Thyroid gland (tissue), 4 donors: ENCODE measurements around the gene BRSK1.

Experiments used
- POLR2A ChIP-seq, 2 donors: fragments of 450-650 bp; IDR thresholded peaks; one replicate each; pipeline ENCODE4 v1.6.1; 2017; ENCODE audit warnings: antibody characterized with exemption in 2 of 2, mild to moderate bottlenecking in 2 of 2, moderate library complexity in 1 of 2
- TF ChIP-seq, protein P1 (sequence below), 6 experiments: fragments of 200-600 bp in 3 of 6; fragments of 450-650 bp in 3 of 6; sonication (generic) in 3 of 6; IDR thresholded peaks; one replicate each; pipeline ENCODE4 v1.5.1; 2016 to 2019; ENCODE audit warnings: antibody characterized with exemption in 6 of 6, mild to moderate bottlenecking in 2 of 6, inconsistent platforms in 1 of 6, moderate library complexity in 1 of 6

DNA sequence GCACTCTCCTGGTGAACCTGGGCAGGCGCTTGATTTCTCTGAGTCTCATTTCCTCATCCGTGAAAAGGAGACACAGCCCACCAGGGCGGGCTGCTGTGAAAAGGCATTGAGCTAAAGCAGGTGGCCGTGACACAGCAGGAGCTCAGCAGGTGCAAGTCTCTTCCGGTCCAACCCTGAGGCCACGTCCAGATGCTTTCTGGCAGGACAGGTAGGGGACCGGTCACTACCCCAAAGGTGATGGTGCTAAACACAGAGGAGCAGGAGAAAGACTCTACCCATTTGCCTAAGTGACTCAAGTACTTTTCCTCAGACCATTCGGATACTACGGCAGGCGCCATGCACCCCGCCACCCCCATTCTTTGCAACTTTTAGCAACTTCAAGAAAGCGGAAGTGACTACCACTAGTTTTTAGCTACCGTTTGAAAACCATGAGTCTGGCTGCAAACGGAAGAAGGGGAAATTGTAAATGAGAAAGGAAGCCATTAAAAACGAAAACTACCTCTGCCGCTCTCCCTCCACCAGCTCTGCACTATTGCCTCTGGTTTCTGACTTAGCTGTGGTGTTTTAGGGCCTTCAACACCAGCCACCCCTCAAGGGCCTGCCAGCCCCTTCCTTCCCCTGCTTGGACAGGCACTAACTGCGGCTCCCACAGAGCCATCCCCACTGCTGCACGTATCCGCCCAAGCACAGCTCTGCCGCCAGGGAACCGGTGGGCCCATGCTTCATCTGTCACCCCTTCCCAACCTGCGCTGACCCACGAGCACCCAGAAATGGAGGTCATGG, 29.8 kb upstream of the BRSK1 start:
- TF ChIP-seq, protein P1, sequence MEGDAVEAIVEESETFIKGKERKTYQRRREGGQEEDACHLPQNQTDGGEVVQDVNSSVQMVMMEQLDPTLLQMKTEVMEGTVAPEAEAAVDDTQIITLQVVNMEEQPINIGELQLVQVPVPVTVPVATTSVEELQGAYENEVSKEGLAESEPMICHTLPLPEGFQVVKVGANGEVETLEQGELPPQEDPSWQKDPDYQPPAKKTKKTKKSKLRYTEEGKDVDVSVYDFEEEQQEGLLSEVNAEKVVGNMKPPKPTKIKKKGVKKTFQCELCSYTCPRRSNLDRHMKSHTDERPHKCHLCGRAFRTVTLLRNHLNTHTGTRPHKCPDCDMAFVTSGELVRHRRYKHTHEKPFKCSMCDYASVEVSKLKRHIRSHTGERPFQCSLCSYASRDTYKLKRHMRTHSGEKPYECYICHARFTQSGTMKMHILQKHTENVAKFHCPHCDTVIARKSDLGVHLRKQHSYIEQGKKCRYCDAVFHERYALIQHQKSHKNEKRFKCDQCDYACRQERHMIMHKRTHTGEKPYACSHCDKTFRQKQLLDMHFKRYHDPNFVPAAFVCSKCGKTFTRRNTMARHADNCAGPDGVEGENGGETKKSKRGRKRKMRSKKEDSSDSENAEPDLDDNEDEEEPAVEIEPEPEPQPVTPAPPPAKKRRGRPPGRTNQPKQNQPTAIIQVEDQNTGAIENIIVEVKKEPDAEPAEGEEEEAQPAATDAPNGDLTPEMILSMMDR (IDR thresholded peaks at IDR 0.05), result no peak
- TF ChIP-seq POLR2A (IDR thresholded peaks at IDR 0.05), result no peak
